ENCODE data around the gene CD44.
"Not testable (repeated sequence)": the region's sequence is repeated elsewhere in the genome, so short reads cannot be mapped to it uniquely, and the experiment has no call there.

The CD44 gene

GRCh38 chr11:35218956-35219355 is 80.0 kb downstream of the CD44 start:
- H3K27ac ChIP-seq (ENCODE audit: insufficient read depth, low read length, poor library complexity, severe bottlenecking), result no peak overlapping the region

GRCh38 chr11:35223371-35223796 is 84.4 kb downstream of the CD44 start:
- Histone ChIP-seq H3K9me3 (ENCODE audit: control insufficient read depth, low read length) (no peaks in the 10 kb centered on the region), H3K4me1 (ENCODE audit: control insufficient read depth, insufficient read depth, low read length, poor library complexity, severe bottlenecking) (no peaks in the 10 kb centered on the region), H3K36me3 (ENCODE audit: control insufficient read depth, insufficient read depth, low read length) (peaks cover 91% of the 10 kb centered on the region), H3K27me3 (replicated peaks; ENCODE audit: control insufficient read depth, insufficient read depth, low read length, poor library complexity, severe bottlenecking) (no peaks in the 10 kb centered on the region), H3K4me3 (ENCODE audit: insufficient read depth, low read depth, low read length, poor library complexity, severe bottlenecking) (no peak overlapping the region), H3K27ac (ENCODE audit: insufficient read depth, low read length, poor library complexity, severe bottlenecking) (no peak overlapping the region)
- no peak for DNase-seq

More at GRCh38 chr11:35218956-35219355, 80.0 kb downstream of the CD44 start:
- no peaks in the 10 kb centered on the region for H3K9me3 ChIP-seq (ENCODE audit: control insufficient read depth, low read length)
- H3K27me3 ChIP-seq (replicated peaks; ENCODE audit: control insufficient read depth, insufficient read depth, low read length, poor library complexity, severe bottlenecking), result no peaks in the 10 kb centered on the region
- no peak for DNase-seq
- H3K4me3 ChIP-seq (ENCODE audit: insufficient read depth, low read depth, low read length, poor library complexity, severe bottlenecking), result no peak overlapping the region
- H3K36me3 ChIP-seq (ENCODE audit: control insufficient read depth, insufficient read depth, low read length), result peaks cover 81% of the 10 kb centered on the region
- H3K4me1 ChIP-seq (ENCODE audit: control insufficient read depth, insufficient read depth, low read length, poor library complexity, severe bottlenecking), result peaks cover 27% of the 10 kb centered on the region

- H3K36me3 ChIP-seq (ENCODE audit: control insufficient read depth, insufficient read depth, low read length), result peaks cover 91% of the 10 kb centered on the region
- no peak overlapping the region for H3K4me3 ChIP-seq (ENCODE audit: insufficient read depth, low read depth, low read length, poor library complexity, severe bottlenecking)
Measured at GRCh38 chr11:35223991-35224390, 85.0 kb downstream of the CD44 start.

GRCh38 chr11:35225946-35226520 is 87.1 kb downstream of the CD44 start:
- Histone ChIP-seq H3K27ac (ENCODE audit: insufficient read depth, low read length, poor library complexity, severe bottlenecking) (no peak overlapping the region), H3K4me1 (ENCODE audit: control insufficient read depth, insufficient read depth, low read length, poor library complexity, severe bottlenecking) (no peaks in the 10 kb centered on the region), H3K9me3 (ENCODE audit: control insufficient read depth, low read length) (no peaks in the 10 kb centered on the region), H3K4me3 (ENCODE audit: insufficient read depth, low read depth, low read length, poor library complexity, severe bottlenecking) (no peak overlapping the region), H3K27me3 (replicated peaks; ENCODE audit: control insufficient read depth, insufficient read depth, low read length, poor library complexity, severe bottlenecking) (no peaks in the 10 kb centered on the region), H3K36me3 (ENCODE audit: control insufficient read depth, insufficient read depth, low read length) (peaks cover 93% of the 10 kb centered on the region)
- DNase-seq, result no peak

More at GRCh38 chr11:35223991-35224390, 85.0 kb downstream of the CD44 start:
- Histone ChIP-seq H3K9me3 (ENCODE audit: control insufficient read depth, low read length) (no peaks in the 10 kb centered on the region), H3K27ac (ENCODE audit: insufficient read depth, low read length, poor library complexity, severe bottlenecking) (no peak overlapping the region), H3K27me3 (replicated peaks; ENCODE audit: control insufficient read depth, insufficient read depth, low read length, poor library complexity, severe bottlenecking) (no peaks in the 10 kb centered on the region), H3K4me1 (ENCODE audit: control insufficient read depth, insufficient read depth, low read length, poor library complexity, severe bottlenecking) (no peaks in the 10 kb centered on the region)
- no peak for DNase-seq

GRCh38 chr11:35226756-35227155 is 87.8 kb downstream of the CD44 start:
- not testable (repeated sequence) for H3K9me3 ChIP-seq (ENCODE audit: control insufficient read depth, low read length); H3K4me1 ChIP-seq (ENCODE audit: control insufficient read depth, insufficient read depth, low read length, poor library complexity, severe bottlenecking); H3K27ac ChIP-seq (ENCODE audit: insufficient read depth, low read length, poor library complexity, severe bottlenecking); H3K4me3 ChIP-seq (ENCODE audit: insufficient read depth, low read depth, low read length, poor library complexity, severe bottlenecking); H3K27me3 ChIP-seq (replicated peaks; ENCODE audit: control insufficient read depth, insufficient read depth, low read length, poor library complexity, severe bottlenecking); DNase-seq
- peaks cover 93% of the 10 kb centered on the region for H3K36me3 ChIP-seq (ENCODE audit: control insufficient read depth, insufficient read depth, low read length)

GRCh38 chr11:35227576-35228327 is 88.8 kb downstream of the CD44 start:
- H3K36me3 ChIP-seq (ENCODE audit: control insufficient read depth, insufficient read depth, low read length), result peaks cover 90% of the 10 kb centered on the region
- H3K27ac ChIP-seq (ENCODE audit: insufficient read depth, low read length, poor library complexity, severe bottlenecking), result no peak overlapping the region
- no peaks in the 10 kb centered on the region for H3K4me1 ChIP-seq (ENCODE audit: control insufficient read depth, insufficient read depth, low read length, poor library complexity, severe bottlenecking)
- no peak overlapping the region for H3K4me3 ChIP-seq (ENCODE audit: insufficient read depth, low read depth, low read length, poor library complexity, severe bottlenecking)
- peaks cover 2% of the 10 kb centered on the region for H3K9me3 ChIP-seq (ENCODE audit: control insufficient read depth, low read length)
- DNase-seq, result no peak
- no peaks in the 10 kb centered on the region for H3K27me3 ChIP-seq (replicated peaks; ENCODE audit: control insufficient read depth, insufficient read depth, low read length, poor library complexity, severe bottlenecking)

- peaks cover 7% of the 10 kb centered on the region for H3K9me3 ChIP-seq (ENCODE audit: control insufficient read depth, low read length)
- H3K36me3 ChIP-seq (ENCODE audit: control insufficient read depth, insufficient read depth, low read length), result peaks cover 84% of the 10 kb centered on the region
- H3K27me3 ChIP-seq (replicated peaks; ENCODE audit: control insufficient read depth, insufficient read depth, low read length, poor library complexity, severe bottlenecking), result no peaks in the 10 kb centered on the region
- no peaks in the 10 kb centered on the region for H3K4me1 ChIP-seq (ENCODE audit: control insufficient read depth, insufficient read depth, low read length, poor library complexity, severe bottlenecking)
- DNase-seq, result no peak
- no peak overlapping the region for H3K4me3 ChIP-seq (ENCODE audit: insufficient read depth, low read depth, low read length, poor library complexity, severe bottlenecking)
- no peak overlapping the region for H3K27ac ChIP-seq (ENCODE audit: insufficient read depth, low read length, poor library complexity, severe bottlenecking)
Measured at GRCh38 chr11:35228328-35228725, 89.4 kb downstream of the CD44 start.

GRCh38 chr11:35230388-35230787 is 91.4 kb downstream of the CD44 start:
- H3K4me3 ChIP-seq (ENCODE audit: insufficient read depth, low read depth, low read length, poor library complexity, severe bottlenecking), result no peak overlapping the region
- DNase-seq, result no peak
- peaks cover 1% of the 10 kb centered on the region for H3K4me1 ChIP-seq (ENCODE audit: control insufficient read depth, insufficient read depth, low read length, poor library complexity, severe bottlenecking)
- peaks cover 13% of the 10 kb centered on the region for H3K9me3 ChIP-seq (ENCODE audit: control insufficient read depth, low read length)
- H3K27ac ChIP-seq (ENCODE audit: insufficient read depth, low read length, poor library complexity, severe bottlenecking), result no peak overlapping the region
- no peaks in the 10 kb centered on the region for H3K27me3 ChIP-seq (replicated peaks; ENCODE audit: control insufficient read depth, insufficient read depth, low read length, poor library complexity, severe bottlenecking)
- H3K36me3 ChIP-seq (ENCODE audit: control insufficient read depth, insufficient read depth, low read length), result peaks cover 64% of the 10 kb centered on the region

- no peak overlapping the region for H3K27ac ChIP-seq (ENCODE audit: insufficient read depth, low read length, poor library complexity, severe bottlenecking)
- no peak overlapping the region for H3K4me3 ChIP-seq (ENCODE audit: insufficient read depth, low read depth, low read length, poor library complexity, severe bottlenecking)
- H3K9me3 ChIP-seq (ENCODE audit: control insufficient read depth, low read length), result peaks cover 13% of the 10 kb centered on the region
- DNase-seq, result no peak
- H3K27me3 ChIP-seq (replicated peaks; ENCODE audit: control insufficient read depth, insufficient read depth, low read length, poor library complexity, severe bottlenecking), result no peaks in the 10 kb centered on the region
- H3K4me1 ChIP-seq (ENCODE audit: control insufficient read depth, insufficient read depth, low read length, poor library complexity, severe bottlenecking), result peaks cover 9% of the 10 kb centered on the region
- peaks cover 55% of the 10 kb centered on the region for H3K36me3 ChIP-seq (ENCODE audit: control insufficient read depth, insufficient read depth, low read length)
Measured at GRCh38 chr11:35231076-35231860, 92.3 kb downstream of the CD44 start.

- no peak overlapping the region for H3K27ac ChIP-seq (ENCODE audit: insufficient read depth, low read length, poor library complexity, severe bottlenecking)
- no peak for DNase-seq
- no peak overlapping the region for H3K4me3 ChIP-seq (ENCODE audit: insufficient read depth, low read depth, low read length, poor library complexity, severe bottlenecking)
- peaks cover 13% of the 10 kb centered on the region for H3K9me3 ChIP-seq (ENCODE audit: control insufficient read depth, low read length)
- H3K4me1 ChIP-seq (ENCODE audit: control insufficient read depth, insufficient read depth, low read length, poor library complexity, severe bottlenecking), result peaks cover 25% of the 10 kb centered on the region
- H3K36me3 ChIP-seq (ENCODE audit: control insufficient read depth, insufficient read depth, low read length), result peaks cover 43% of the 10 kb centered on the region
- no peaks in the 10 kb centered on the region for H3K27me3 ChIP-seq (replicated peaks; ENCODE audit: control insufficient read depth, insufficient read depth, low read length, poor library complexity, severe bottlenecking)
Measured at GRCh38 chr11:35232891-35233330, 93.9 kb downstream of the CD44 start.
